IMR-90 (cell line): ENCODE data around the gene ABHD2.

Source experiments
- MAZ ChIP-seq: IDR thresholded peaks from 2 replicates; pipeline ENCODE4 v1.6.1; 2012; ENCODE audit warnings: low read depth, mild to moderate bottlenecking, low read length, improper control_type of control experiment, moderate library complexity, borderline replicate concordance
- POLR2A ChIP-seq: IDR thresholded peaks from 2 replicates; pipeline ENCODE4 v1.6.1; 2012; ENCODE audit warnings: mild to moderate bottlenecking, low read depth, low read length

DNA sequence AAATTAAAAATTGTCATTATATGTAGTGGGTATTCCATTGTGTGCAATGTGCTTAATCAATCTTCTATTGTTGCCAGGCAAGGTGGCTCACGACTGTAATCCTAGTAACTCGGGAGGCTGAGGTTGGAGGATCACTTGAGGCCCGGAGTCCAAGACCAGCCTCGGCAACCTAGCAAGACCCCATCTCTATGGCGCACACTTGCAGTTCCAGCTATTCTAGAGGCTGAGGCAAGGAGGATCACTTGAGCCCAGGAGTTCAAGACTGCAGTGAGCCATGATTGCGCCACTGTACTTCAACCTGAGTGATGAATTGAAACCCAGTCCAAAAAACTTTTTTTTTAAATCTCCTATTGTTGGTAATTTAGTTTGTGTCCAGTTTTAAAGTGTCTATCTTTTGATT lies 33.4 kb upstream of the ABHD2 start:
- TF ChIP-seq MAZ: no peak
- TF ChIP-seq POLR2A: no peak
